SK-N-SH treated with all-trans-retinoic acid at 6 μM for 48 hours (cell line): Measurements from ENCODE around the gene PROM2.

ENCODE experiments used
- ATAC-seq: fragments of 200-7000 bp; cut with Tn5 transposase; 3 replicates; pipeline ENCODE4 v1.9.1; 2020; ENCODE audit warnings: mild to moderate bottlenecking, moderate library complexity
- BACH2 ChIP-seq: fragments of 250-450 bp; sonication (Bioruptor Pico); IDR thresholded peaks from 2 replicates; pipeline ENCODE4 v1.9.0; 2021; ENCODE audit warnings: mild to moderate bottlenecking, borderline replicate concordance
- CSDC2 ChIP-seq: fragments of 250-450 bp; sonication (Bioruptor Pico); IDR thresholded peaks from 2 replicates; pipeline ENCODE4 v1.5.0; 2020; ENCODE audit warnings: mild to moderate bottlenecking, moderate library complexity
- ESRRG ChIP-seq: fragments of 250-450 bp; sonication (Bioruptor Pico); IDR thresholded peaks from 2 replicates; pipeline ENCODE4 v1.6.1; 2021; ENCODE audit warnings: mild to moderate bottlenecking
- ISL1 ChIP-seq: fragments of 250-450 bp; sonication (Bioruptor Pico); IDR thresholded peaks from 2 replicates; pipeline ENCODE4 v2.1.2; 2022; ENCODE audit warnings: mild to moderate bottlenecking, moderate library complexity
- OSR1 ChIP-seq: fragments of 250-450 bp; sonication (Bioruptor Pico); IDR thresholded peaks from 2 replicates; pipeline ENCODE4 v1.8.0; 2022; ENCODE audit warnings: moderate library complexity, mild to moderate bottlenecking, inconsistent platforms
- PPARA ChIP-seq: fragments of 250-450 bp; sonication (Bioruptor Pico); IDR thresholded peaks from 2 replicates; pipeline ENCODE4 v1.5.0; 2020; ENCODE audit warnings: mild to moderate bottlenecking, borderline replicate concordance
- RARB ChIP-seq: fragments of 250-450 bp; sonication (Bioruptor Pico); IDR thresholded peaks from 2 replicates; pipeline ENCODE4 v1.8.0; 2021; ENCODE audit warnings: mild to moderate bottlenecking, moderate library complexity
- SNAI2 ChIP-seq: fragments of 250-450 bp; sonication (Bioruptor Pico); IDR thresholded peaks from 2 replicates; pipeline ENCODE4 v1.5.0; 2020; ENCODE audit warnings: mild to moderate bottlenecking, moderate library complexity
- TCF4 ChIP-seq: fragments of 250-450 bp; sonication (Bioruptor Pico); IDR thresholded peaks from 2 replicates; pipeline ENCODE4 v1.8.0; 2021; ENCODE audit warnings: mild to moderate bottlenecking, moderate library complexity, borderline replicate concordance
- ZC3H10 ChIP-seq: fragments of 250-450 bp; sonication (Bioruptor Pico); IDR thresholded peaks from 2 replicates; pipeline ENCODE4 v1.5.1; 2021; ENCODE audit warnings: mild to moderate bottlenecking, moderate library complexity
- ZFP3 ChIP-seq: fragments of 250-450 bp; sonication (Bioruptor Pico); IDR thresholded peaks from 2 replicates; pipeline ENCODE4 v1.5.0; 2020; ENCODE audit warnings: mild to moderate bottlenecking, moderate library complexity
- ZFP30 ChIP-seq: fragments of 450-650 bp; formaldehyde crosslinking; IDR thresholded peaks from 2 replicates; pipeline ENCODE4 v1.5.0; 2022; ENCODE audit warnings: mild to moderate bottlenecking, moderate library complexity
- ZNF565 ChIP-seq: fragments of 450-650 bp; formaldehyde crosslinking; conservative IDR thresholded peaks from 2 replicates; pipeline ENCODE4 v1.5.0; 2020; ENCODE audit warnings: low read depth, mild to moderate bottlenecking, moderate library complexity
- ZNF70 ChIP-seq: fragments of 450-650 bp; formaldehyde crosslinking; IDR thresholded peaks from 2 replicates; pipeline ENCODE4 v1.5.0; 2020; ENCODE audit warnings: mild to moderate bottlenecking, moderate library complexity
- ZNF8 ChIP-seq: fragments of 450-650 bp; formaldehyde crosslinking; IDR thresholded peaks from 2 replicates; pipeline ENCODE4 v1.5.0; 2020; ENCODE audit warnings: mild to moderate bottlenecking, moderate library complexity
- TF ChIP-seq, protein P1 (sequence below): fragments of 250-450 bp; sonication (Bioruptor Pico); IDR thresholded peaks from 2 replicates; pipeline ENCODE4 v1.8.0; 2020; ENCODE audit warnings: mild to moderate bottlenecking, moderate library complexity, borderline replicate concordance
- TF ChIP-seq, protein P2 (sequence below): fragments of 250-450 bp; sonication (Bioruptor Pico); IDR thresholded peaks from 2 replicates; pipeline ENCODE4 v1.8.0; 2021; ENCODE audit warnings: low read depth, mild to moderate bottlenecking, moderate library complexity, borderline replicate concordance
- TF ChIP-seq, protein P3 (sequence below): fragments of 250-450 bp; sonication (Bioruptor Pico); IDR thresholded peaks from 2 replicates; pipeline ENCODE4 v1.5.1; 2021; ENCODE audit warnings: mild to moderate bottlenecking, moderate library complexity
- TF ChIP-seq, protein P4 (sequence below): fragments of 250-450 bp; sonication (Bioruptor Pico); IDR thresholded peaks from 2 replicates; pipeline ENCODE4 v1.5.1; 2020; ENCODE audit warnings: low read depth, mild to moderate bottlenecking, moderate library complexity
- TF ChIP-seq, protein P5 (sequence below): fragments of 250-450 bp; sonication (Bioruptor Pico); IDR thresholded peaks from 2 replicates; pipeline ENCODE4 v1.5.0; 2020; ENCODE audit warnings: mild to moderate bottlenecking, moderate library complexity

PROM2 gene

DNA sequence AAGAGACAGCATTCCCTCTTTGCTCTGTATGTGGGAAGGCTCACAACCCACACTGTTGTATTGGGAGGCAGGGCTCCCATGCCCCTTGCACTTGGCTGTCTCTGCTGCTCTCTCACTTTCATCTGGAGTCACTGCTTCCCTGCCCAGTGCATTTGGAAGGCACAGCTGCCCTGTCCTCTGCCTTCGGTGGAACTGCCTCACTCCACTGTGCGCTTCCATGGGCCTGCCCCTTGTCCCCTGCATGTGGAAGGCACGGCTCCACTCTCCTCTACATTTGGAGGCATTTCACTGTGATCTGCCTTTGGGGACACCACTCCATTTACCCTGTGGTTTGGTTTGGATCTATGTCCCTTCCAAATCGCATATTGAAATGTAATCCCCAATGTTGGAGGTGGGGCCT, 9.1 kb upstream of the PROM2 start:
- no peak for ATAC-seq
- TF ChIP-seq ZNF70 (CRISPR knock-in tag) (no peak), ISL1 (CRISPR knock-in tag) (no peak), OSR1 (no peak), RARB (no peak), ZC3H10 (CRISPR knock-in tag) (no peak), CSDC2 (no peak), SNAI2 (CRISPR knock-in tag) (no peak), ZNF565 (CRISPR knock-in tag) (no peak), TCF4 (CRISPR knock-in tag) (no peak), ESRRG (CRISPR knock-in tag) (no peak), ZFP30 (CRISPR knock-in tag) (no peak), ZFP3 (no peak)
- TF ChIP-seq, protein P1, sequence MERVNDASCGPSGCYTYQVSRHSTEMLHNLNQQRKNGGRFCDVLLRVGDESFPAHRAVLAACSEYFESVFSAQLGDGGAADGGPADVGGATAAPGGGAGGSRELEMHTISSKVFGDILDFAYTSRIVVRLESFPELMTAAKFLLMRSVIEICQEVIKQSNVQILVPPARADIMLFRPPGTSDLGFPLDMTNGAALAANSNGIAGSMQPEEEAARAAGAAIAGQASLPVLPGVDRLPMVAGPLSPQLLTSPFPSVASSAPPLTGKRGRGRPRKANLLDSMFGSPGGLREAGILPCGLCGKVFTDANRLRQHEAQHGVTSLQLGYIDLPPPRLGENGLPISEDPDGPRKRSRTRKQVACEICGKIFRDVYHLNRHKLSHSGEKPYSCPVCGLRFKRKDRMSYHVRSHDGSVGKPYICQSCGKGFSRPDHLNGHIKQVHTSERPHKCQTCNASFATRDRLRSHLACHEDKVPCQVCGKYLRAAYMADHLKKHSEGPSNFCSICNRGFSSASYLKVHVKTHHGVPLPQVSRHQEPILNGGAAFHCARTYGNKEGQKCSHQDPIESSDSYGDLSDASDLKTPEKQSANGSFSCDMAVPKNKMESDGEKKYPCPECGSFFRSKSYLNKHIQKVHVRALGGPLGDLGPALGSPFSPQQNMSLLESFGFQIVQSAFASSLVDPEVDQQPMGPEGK (CRISPR knock-in tag), result no peak
- TF ChIP-seq, protein P2, sequence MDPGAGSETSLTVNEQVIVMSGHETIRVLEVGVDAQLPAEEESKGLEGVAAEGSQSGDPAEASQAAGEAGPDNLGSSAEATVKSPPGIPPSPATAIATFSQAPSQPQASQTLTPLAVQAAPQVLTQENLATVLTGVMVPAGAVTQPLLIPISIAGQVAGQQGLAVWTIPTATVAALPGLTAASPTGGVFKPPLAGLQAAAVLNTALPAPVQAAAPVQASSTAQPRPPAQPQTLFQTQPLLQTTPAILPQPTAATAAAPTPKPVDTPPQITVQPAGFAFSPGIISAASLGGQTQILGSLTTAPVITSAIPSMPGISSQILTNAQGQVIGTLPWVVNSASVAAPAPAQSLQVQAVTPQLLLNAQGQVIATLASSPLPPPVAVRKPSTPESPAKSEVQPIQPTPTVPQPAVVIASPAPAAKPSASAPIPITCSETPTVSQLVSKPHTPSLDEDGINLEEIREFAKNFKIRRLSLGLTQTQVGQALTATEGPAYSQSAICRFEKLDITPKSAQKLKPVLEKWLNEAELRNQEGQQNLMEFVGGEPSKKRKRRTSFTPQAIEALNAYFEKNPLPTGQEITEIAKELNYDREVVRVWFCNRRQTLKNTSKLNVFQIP (CRISPR knock-in tag), result no peak
- TF ChIP-seq, protein P3, sequence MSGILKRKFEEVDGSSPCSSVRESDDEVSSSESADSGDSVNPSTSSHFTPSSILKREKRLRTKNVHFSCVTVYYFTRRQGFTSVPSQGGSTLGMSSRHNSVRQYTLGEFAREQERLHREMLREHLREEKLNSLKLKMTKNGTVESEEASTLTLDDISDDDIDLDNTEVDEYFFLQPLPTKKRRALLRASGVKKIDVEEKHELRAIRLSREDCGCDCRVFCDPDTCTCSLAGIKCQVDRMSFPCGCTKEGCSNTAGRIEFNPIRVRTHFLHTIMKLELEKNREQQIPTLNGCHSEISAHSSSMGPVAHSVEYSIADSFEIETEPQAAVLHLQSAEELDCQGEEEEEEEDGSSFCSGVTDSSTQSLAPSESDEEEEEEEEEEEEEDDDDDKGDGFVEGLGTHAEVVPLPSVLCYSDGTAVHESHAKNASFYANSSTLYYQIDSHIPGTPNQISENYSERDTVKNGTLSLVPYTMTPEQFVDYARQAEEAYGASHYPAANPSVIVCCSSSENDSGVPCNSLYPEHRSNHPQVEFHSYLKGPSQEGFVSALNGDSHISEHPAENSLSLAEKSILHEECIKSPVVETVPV (CRISPR knock-in tag), result no peak
- TF ChIP-seq, protein P4, sequence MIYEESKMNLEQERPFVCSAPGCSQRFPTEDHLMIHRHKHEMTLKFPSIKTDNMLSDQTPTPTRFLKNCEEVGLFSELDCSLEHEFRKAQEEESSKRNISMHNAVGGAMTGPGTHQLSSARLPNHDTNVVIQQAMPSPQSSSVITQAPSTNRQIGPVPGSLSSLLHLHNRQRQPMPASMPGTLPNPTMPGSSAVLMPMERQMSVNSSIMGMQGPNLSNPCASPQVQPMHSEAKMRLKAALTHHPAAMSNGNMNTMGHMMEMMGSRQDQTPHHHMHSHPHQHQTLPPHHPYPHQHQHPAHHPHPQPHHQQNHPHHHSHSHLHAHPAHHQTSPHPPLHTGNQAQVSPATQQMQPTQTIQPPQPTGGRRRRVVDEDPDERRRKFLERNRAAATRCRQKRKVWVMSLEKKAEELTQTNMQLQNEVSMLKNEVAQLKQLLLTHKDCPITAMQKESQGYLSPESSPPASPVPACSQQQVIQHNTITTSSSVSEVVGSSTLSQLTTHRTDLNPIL (CRISPR knock-in tag), result no peak
- TF ChIP-seq, all 23 proteins: peak for 0

DNA sequence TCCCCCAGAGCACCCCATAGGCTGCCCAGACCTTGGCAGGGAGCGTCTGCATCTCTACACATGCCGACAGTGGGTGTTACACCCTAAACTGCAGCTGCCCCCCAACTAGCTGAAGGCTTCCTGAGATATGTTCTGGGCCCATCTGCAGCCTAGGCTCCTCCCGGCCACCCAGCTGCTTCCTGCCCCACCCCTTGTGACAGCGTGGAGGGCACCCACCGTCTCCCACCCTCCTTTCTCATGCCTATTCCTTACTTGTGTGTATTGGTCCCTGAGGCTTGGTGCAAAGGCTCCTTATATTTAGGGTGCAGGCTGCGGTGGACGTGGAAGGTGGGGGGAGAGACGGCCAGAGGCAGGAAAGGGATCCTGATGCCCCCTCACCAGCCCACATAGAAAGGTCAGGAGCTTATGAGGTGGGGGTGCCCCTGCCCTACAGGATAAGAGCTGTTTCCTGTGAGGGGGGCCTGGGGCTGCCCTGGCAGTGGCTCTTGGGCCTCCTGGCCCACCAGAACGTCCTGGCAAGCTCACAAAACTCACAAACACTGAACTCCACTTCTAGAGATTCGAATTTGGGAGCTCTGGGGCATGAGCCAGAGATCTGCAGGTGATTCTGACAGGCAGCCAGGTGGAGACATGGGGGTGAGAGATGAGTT, 7.3 kb upstream of the PROM2 start:
- TF ChIP-seq, protein P5, sequence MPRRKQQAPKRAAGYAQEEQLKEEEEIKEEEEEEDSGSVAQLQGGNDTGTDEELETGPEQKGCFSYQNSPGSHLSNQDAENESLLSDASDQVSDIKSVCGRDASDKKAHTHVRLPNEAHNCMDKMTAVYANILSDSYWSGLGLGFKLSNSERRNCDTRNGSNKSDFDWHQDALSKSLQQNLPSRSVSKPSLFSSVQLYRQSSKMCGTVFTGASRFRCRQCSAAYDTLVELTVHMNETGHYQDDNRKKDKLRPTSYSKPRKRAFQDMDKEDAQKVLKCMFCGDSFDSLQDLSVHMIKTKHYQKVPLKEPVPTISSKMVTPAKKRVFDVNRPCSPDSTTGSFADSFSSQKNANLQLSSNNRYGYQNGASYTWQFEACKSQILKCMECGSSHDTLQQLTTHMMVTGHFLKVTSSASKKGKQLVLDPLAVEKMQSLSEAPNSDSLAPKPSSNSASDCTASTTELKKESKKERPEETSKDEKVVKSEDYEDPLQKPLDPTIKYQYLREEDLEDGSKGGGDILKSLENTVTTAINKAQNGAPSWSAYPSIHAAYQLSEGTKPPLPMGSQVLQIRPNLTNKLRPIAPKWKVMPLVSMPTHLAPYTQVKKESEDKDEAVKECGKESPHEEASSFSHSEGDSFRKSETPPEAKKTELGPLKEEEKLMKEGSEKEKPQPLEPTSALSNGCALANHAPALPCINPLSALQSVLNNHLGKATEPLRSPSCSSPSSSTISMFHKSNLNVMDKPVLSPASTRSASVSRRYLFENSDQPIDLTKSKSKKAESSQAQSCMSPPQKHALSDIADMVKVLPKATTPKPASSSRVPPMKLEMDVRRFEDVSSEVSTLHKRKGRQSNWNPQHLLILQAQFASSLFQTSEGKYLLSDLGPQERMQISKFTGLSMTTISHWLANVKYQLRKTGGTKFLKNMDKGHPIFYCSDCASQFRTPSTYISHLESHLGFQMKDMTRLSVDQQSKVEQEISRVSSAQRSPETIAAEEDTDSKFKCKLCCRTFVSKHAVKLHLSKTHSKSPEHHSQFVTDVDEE (CRISPR knock-in tag), result no peak
- TF ChIP-seq ZFP30 (CRISPR knock-in tag), result no peak
- TF ChIP-seq ZNF70 (CRISPR knock-in tag), result no peak
- TF ChIP-seq ZNF8 (CRISPR knock-in tag), result no peak
- TF ChIP-seq, protein P1 (CRISPR knock-in tag), result no peak
- TF ChIP-seq ZFP3, result no peak
- no peak for TF ChIP-seq PPARA
- TF ChIP-seq, protein P3 (CRISPR knock-in tag), result no peak
- TF ChIP-seq, protein P4 (CRISPR knock-in tag), result no peak
- TF ChIP-seq OSR1, result no peak
- TF ChIP-seq CSDC2, result no peak
- TF ChIP-seq BACH2 (CRISPR knock-in tag), result no peak

More for the DNA sequence above, 7.3 kb upstream of the PROM2 start:
- ATAC-seq, result no peak
